HuH-7.5 (cell line): Measurements from ENCODE around the gene SLC24A5.

Experiments used
- DNase-seq: peaks from one replicate; pipeline ENCODE4 v3.0.0; 2011; ENCODE audit warnings: low spot score

The SLC24A5 gene

GRCh38 chr15:48190932-48191573 lies 70.3 kb downstream of the SLC24A5 start:
- DNase-seq: peak; percentile 21

- DNase-seq: no peak
Observed at GRCh38 chr15:48191574-48192225, 70.9 kb downstream of the SLC24A5 start, which contains the start of gene CTXN2. TSS of gene CTXN2 (plus strand) at chr15:48191665. CDS start at chr15:48201301, 9,636 bp downstream.
